GM03348 (cell line): ENCODE data around the gene TECTA.

Experiments
- DNase-seq: peaks from one replicate; pipeline ENCODE4 v3.0.0; 2012; ENCODE audit warnings: low spot score

The TECTA gene

DNA sequence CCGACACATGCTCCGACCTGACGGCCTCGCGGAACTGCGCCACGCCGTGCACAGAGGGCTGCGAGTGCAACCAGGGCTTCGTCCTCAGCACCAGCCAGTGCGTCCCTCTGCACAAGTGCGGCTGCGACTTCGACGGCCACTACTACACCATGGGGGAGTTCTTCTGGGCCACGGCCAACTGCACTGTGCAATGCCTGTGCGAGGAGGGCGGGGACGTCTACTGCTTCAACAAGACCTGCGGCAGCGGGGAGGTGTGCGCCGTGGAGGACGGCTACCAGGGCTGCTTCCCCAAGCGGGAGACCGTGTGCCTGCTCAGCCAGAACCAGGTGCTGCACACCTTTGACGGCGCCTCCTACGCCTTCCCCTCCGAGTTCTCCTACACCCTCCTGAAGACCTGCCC is 26.8 kb downstream of the TECTA start:
- no peak for DNase-seq

DNA sequence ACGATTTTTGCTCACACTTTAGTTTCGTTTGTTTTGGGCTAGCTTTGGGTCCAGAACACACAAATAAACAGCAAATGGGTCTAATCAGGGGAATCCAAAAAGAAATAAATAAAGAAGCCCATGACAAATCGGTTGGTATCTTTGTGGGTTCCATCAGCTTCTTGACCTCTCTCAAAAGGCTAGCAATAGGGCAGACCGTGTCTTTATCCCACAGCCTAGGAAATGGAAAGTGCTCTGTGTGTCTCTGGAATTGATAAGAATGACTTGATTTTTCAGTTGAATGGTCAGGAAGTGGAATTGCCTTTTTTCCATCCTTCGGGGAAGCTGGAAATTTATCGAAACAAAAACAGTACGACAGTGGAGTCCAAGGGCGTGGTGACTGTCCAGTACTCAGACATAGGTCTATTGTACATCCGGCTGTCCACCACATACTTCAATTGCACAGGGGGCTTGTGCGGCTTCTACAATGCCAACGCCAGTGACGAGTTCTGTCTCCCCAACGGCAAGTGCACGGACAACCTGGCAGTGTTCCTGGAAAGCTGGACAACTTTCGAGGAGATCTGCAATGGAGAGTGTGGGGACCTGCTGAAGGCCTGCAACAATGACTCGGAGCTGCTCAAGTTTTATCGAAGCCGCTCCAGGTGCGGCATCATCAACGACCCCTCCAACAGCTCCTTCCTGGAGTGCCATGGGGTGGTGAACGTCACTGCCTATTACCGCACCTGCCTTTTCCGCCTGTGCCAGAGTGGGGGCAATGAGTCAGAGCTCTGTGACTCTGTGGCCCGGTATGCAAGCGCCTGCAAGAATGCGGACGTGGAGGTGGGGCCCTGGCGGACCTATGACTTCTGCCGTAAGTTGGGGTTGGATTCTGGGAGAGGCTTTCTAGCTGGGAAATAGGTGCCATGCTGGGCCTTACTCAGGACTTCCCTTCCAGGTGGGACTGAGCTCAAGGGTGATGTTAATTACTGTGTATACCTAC is 28.6 kb downstream of the TECTA start:
- no peak for DNase-seq

DNA sequence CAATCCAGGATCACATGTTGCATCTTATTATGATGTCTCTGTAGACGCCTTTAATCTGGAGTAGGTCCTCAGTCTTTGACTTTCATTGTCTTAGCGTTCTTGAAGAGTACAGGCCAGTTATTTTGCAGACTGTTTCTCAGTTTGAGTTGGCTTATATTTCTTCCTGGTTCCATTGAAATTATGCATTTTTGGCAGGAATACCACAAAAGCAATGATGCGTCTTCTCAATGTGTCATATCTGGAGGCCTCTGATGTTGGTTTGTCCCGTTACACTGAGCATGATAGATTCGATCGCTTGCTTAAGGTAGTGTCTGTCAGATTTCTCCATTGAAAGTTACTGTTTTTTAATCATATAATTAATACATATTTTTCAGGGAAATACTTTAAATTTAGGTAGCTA is 30.6 kb downstream of the TECTA start:
- DNase-seq = no peak

DNA sequence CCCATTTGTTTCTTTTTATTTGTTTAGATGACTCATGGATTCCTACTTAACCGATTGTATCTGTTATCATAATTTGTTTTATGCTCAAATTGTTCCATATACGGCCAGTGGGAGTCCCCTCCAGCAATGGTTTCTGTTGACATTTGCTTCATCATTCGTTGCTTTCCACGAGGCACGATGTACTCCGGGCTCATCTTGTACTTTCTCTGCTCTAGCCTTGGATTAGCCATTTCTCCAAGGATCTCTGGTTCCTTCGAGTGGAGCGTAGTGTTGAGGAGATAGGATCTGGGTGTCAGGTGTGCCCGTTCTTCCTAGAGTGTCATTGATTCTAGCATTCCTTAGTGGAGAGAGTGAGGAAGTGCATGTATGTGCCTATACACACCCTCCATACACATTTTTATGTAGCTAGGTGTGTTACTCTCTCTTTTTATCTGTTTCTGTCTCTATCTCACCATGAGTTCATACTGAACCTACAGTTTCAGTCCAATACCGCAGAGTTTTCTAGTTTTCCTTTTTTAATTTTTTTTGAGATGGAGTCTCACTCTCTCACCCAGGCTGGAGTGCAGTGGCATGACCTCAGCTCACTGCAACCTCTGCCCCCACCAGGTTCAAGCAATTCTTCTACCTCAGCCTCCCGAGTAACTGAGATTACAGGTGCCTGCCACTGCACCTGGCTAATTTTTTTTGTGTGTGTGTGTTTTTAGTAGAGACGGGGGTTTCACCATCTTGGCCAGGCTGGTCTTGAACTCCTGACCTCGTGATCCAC is 31.4 kb downstream of the TECTA start:
- DNase-seq = no peak

DNA sequence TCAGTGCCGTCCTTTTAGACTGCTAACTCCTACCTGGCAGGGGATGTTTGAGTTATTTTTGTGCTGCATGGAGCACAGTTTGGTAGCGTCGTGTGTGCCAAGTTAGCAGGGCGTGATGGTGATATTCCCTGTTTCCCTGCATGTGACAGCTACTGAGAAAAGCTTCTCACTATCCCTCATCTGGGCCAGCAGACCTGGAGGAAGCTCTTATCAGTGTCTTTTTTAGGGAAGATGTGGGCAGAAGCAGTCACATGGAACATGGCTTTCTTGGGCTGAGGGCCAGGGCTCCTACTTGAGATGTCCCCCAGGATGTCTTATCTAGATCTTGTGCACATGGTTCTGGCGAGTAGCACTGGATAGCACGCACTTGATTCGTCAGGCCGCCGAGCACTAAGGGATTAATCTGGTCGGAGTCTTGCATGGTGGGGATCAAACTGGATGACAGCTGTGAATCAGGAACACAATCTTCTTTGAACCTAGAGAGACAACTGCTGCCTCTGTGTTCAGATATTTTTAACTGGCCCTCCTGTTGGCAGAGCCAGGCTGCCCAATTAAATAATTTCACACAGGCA is 33.8 kb downstream of the TECTA start:
- DNase-seq = no peak

DNA sequence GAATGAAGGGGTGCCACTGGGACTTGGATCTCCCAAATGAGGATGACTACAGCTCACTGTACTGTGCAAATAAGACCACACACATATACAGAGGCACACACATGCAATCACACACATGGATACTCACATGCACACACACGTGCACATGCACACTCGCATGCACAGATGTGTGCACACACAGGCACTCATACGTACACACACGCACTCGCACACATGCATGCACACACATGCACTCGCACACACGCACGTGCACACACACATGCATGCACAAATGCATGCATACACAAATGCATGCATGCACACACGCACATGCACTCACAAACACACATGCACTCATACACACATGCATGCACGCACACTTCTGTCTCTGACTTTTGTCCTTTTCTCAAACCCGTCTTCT is 36.0 kb downstream of the TECTA start:
- DNase-seq = no peak

DNA sequence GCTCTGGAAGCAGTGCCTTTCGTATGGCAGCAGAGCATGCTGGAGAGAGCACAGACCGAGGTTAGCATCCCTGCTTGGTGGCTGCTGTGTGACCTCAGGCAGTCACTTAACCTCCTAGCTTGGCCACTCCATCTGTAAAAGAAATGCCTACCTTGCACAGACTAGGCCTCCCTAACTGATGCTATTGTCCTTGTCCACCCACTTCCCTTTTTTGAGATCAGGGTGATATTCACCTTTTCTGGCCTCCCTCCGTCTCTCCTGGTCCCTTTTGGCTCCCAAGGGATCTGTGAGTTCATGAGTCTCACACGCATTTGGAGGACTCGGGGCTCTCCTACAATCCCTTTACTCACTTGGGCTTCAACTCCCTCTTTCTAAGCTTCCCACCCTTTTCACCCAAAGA is 37.2 kb downstream of the TECTA start:
- no peak for DNase-seq

DNA sequence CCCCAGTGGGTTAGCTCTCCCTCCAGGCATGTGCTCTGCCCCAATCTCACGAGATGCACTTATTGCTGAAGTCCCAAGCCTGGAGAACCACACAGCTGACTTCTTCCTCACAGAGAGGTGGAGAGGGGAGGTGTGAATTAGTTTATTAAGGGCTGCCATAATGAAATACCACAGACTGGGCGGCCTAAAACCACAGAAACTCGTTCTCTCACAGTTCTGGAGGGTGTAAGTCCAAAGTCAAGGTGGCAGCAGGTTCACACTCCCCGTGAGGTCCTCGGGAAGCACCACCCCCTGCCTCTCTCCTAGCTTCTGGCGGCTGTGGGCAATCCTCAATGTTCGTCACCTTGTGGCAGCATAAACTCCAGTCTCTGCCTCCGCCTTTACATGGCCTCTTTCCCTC is 39.3 kb downstream of the TECTA start:
- no peak for DNase-seq

DNA sequence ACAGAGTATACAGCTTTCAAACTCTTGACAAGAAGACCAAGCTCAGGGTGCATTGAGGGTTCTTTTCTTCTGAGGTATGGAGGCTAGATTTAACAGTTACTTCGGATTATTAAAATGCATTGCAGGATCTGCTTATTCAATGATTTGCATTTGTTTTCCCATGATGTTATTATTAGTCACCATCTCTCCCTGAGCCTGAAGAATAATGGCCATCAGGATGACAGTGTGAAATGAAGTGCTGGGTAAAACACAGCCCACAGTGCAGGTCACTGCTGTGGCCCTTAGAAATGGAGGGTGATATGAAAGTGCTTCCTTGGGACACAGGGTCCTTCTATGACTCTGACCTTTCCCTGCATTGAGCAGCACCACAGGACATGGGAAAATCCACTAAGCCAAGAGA is 40.0 kb downstream of the TECTA start:
- no peak for DNase-seq

DNA sequence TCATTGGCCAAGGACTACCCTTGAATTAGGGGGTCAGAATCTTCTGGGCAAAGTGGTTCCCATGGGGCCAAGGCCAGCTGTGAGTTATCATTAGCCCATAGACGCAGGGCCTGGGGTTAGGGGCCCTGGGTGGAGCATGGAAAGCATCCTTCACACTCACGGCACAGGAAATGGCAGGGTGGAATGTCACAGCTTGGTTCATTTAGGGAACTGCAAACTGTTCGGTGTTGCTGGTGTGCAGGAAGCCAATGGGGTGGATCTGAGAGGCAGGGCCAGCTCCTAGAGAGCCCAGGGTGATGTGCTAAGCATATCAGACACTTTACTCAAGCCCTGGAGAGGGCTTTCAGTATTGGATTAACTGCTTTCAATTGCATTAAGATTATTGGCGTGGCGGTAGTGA is 42.9 kb downstream of the TECTA start:
- DNase-seq = no peak

DNA sequence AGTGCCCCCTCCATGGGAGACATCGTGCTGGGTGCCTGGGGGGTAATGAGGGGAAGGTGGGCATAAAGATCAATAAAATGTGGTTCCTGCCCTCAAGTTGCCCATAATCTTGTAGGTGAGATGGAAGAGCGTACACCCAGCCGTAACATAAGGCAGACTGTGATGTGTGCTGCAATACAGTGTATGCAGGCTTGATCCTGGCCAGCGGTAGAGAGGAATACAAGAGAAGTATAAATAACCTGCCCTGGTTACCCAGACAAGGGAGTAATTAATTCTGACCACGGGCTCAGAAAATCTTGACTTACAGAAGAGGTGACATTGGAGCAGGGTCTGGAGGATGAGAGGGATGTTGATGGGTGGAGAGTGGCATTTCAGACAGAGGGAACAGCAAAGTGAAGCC is 43.7 kb downstream of the TECTA start:
- DNase-seq = no peak

DNA sequence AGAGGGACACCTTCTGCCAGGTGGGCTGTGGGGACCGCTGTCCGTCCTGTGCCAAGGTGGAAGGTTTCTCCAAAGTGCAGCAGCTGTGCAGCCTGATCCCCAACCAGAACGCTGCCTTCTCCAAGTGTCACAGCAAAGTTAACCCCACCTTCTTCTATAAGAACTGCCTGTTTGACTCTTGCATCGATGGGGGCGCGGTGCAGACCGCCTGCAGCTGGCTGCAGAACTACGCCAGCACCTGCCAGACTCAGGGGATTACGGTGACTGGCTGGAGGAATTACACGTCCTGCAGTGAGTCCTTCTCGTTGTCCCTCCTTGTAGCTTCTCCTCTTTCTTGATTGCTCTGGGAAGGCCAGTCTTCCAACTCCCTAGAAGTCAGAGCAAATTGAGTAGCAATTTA is 44.8 kb downstream of the TECTA start:
- no peak for DNase-seq

DNA sequence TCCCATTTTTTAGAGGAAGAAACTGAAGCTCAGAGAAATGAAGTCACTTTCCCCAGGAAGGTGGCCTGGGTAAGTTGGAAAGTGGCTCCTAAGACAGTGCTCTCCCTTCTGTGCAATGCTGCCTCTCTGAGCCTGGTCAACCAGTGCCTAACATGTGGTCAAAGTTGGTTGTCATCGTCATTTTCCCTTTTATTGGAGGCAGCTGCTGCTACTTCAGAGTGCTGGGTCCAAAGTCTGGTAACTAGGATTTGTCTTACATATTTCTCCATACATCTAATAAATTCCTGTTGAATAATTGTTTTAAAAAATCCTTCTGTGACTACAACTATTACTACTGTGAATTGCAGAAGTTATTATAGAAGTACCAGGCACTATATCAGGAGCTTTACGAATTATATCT is 48.1 kb downstream of the TECTA start:
- DNase-seq = no peak

DNA sequence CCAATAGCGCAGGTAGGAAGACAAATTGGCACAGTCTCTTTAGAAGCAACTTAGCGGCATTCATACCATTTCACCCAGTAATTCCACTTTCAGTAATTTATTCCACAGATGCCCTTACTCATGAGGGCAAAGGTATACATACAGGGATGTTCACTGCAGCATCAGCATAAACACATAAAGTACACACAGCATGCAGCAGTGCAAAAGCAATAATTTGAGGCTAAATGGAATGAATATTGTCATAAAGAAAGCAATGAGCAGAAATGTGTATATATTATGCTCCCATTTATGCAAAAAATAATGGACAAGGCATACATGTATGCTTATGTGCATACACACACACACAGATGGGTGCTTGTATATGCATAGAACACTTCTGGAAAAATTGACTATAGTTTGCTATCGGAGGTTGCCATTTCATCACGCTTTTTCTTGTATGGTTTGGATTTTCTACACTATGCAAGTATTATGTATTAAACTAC is 50.2 kb downstream of the TECTA start:
- DNase-seq = no peak

DNA sequence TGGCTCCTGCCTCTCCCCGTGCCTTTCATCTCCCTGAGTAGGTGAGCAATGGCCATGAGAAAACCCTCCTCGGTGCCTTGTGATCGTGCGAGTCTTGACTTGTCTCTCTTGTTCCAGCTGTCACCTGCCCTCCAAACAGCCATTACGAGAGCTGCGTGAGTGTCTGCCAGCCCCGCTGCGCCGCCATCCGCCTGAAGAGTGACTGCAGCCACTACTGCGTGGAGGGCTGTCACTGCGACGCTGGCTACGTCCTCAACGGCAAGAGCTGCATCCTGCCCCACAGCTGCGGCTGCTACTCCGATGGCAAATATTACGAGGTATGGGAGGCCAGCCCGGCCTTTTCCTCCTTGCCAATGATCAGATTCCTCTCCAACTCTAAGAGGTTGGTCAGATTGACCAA is 51.7 kb downstream of the TECTA start:
- no peak for DNase-seq

DNA sequence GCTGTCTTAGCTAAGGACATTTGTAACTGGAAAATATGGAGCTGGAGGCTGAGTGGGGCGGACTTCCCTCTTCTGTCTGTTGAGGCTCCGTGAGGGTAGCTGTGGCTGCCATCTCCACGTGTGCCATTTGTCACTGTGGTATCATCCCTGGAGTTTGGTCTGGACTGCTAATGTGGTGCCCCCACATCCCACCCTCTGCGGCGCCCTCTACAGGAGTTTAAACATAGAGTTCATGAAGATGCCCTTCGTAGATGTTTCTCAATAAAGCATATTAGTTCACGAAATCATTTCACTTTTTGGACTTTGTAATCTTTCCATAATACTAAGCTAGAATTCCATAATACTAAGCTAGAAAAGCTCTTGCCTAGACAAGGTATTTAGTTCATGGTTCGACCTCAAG is 52.4 kb downstream of the TECTA start:
- DNase-seq = no peak

DNA sequence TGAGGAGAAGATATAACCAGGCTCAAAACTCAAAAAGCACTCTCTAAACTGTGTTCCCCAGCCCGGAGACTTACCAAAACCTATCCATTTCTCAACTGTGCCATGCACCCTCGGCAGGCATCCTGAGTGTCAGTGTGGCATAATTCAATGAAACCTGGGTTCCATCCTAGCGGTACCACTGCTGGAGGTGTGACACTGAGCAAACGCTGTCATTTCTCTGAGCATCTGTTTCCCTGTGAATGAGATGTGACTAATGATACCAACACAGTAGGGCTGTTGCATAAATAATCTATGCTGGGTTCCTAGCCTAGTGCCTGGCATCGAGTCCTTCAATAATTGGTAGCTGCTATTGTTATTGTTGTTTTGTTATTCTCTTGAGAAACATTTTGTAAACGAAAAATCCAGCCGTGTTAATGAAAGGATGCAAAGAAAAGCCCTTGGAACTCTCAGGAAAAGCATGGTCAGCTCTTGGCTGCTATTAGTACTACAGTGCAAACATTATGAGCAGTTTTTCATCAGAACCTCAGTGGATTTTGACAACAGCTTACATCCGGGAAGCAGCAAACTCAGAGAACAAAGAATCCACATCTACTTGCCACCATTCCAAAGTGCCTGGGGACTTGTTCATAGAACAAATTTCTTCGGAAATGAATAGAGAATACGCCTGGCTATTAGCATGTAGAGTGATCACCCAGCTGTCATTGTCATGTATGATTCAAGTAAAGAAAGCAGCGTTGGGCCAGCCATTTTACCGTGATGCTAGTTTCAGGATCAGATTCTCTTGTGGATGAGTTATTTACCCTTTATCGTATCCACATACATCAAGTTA is 53.7 kb downstream of the TECTA start:
- no peak for DNase-seq

DNA sequence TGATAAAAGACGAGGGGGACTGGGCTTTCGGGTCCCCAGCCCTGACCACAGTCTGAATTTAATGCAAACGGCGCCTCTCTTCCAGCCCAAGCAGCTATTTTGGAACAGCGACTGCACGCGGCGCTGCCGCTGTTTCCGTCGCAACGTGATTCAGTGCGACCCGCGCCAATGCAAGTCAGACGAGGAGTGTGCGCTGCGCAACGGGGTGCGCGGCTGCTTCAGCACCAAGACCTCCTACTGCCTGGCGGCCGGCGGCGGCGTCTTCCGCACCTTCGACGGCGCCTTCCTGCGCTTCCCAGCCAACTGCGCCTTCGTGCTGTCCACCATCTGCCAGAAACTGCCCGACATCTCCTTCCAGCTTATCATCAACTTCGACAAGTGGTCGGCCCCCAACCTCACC is 56.7 kb downstream of the TECTA start:
- no peak for DNase-seq

DNA sequence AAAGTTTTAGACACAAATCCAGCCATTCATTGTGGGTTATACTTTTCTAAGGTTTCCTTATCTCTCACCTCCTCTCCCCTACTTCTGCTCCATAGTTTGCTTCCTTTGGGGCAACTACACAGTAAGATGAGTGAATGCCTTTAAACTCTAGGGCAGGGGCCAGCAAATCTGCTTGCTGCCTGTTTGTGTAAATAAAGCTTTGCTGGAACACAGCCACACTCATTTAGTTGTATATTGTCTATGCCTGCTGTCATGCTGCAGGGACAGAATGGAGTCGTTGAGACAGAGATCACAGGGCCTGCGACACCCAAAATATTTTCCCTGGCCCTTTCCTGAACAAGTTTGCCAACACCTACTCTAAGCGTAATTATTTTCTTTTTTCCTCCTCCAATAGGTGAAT is 58.7 kb downstream of the TECTA start:
- DNase-seq = no peak

DNA sequence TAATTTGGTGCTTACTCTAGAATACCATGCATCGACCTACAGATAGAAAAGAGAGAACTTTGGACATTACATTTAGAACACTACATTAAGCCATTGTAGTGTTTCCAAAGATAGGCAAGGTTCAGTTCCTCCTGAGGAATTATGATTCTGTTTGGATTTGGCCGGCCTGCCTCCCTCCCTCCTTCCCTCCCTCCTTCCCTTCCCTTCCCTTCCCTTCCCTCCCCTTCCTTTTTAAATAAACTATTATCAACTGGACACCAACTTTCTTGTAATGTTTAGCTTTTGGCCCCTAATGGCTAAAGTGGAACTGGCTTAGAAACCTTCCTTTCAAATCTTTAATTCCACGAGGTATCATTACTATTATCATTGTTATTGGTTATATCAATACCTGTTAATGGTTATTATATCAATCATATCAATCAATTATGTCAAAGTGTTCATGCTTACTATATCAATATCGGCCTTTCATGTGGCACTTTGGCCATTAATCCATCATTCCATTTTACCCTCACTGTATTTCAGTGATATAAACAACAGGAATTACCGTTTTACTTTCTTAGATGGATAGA is 60.4 kb downstream of the TECTA start:
- no peak for DNase-seq

DNA sequence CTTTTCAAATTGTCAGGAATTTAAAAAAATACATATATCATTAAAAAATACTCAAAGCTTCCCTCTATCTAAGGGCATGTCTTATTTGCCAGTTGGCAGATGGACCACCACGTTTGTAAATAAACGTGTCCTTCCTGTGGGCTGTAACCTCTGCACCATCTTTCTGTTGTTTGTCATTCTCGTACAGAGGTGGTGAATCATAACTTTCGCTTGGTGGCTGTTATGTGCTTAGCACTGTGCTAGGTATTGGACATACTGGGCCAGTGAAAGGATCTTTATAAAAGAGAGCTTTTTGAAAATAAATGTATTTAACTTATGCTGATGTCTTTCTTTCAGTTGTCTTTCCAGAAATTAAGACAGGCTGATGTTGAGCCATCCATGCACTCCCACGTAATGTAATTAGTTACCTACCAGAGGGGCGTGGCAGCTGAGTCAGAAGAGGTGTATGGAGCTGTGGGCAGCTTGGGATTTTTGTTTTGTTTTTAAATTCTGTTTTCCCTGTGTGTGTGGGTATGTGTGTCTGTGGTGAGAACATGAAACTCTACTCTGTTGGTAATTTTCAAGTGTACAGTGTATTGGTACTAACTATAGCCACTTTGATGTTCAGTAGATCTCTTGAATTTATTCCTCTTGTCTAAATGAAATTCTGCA is 62.7 kb downstream of the TECTA start:
- no peak for DNase-seq
